Mesendoderm (in vitro differentiated cells): Measurements from ENCODE around the gene AANAT. TPM values are rescaled to one million over a fixed set of nuclear protein-coding genes. Genes with fewer than 3 reads are reported as not detected.

ENCODE experiments used
- DNase-seq: peaks from one replicate; pipeline ENCODE4 v3.0.0; 2013
- H2AK5ac ChIP-seq: 2 replicates; pipeline ENCODE4 v1.6.1; 2013; ENCODE audit warnings: low read length, inconsistent platforms
- H2BK120ac ChIP-seq: 2 replicates; pipeline ENCODE4 v1.6.1; 2013; ENCODE audit warnings: low read depth, mild to moderate bottlenecking, low read length, moderate library complexity, mixed read lengths
- H2BK15ac ChIP-seq: replicated peaks from 2 replicates; pipeline ENCODE4 v1.6.1; 2013; ENCODE audit warnings: low read depth, mild to moderate bottlenecking, moderate library complexity
- H2BK5ac ChIP-seq: 2 replicates; pipeline ENCODE4 v1.6.1; 2013; ENCODE audit warnings: low read length, inconsistent platforms
- H3K18ac ChIP-seq: 2 replicates; pipeline ENCODE4 v1.6.1; 2013; ENCODE audit warnings: mild to moderate bottlenecking, low read length, mixed read lengths
- H3K23ac ChIP-seq: one replicate; pipeline ENCODE4 v1.6.1; 2013; ENCODE audit warnings: low read length
- H3K27ac ChIP-seq: 2 replicates; pipeline ENCODE4 v1.5.1; 2013; ENCODE audit warnings: low read depth, mild to moderate bottlenecking, inconsistent platforms, low read length, moderate library complexity
- H3K27me3 ChIP-seq: 2 replicates; pipeline ENCODE4 v1.6.1; 2013; ENCODE audit warnings: low read length, control low read depth, mild to moderate bottlenecking, inconsistent platforms; ENCODE audit not compliant: insufficient read depth, poor library complexity
- H3K36me3 ChIP-seq: 2 replicates; pipeline ENCODE4 v1.6.1; 2013; ENCODE audit warnings: low read length, inconsistent platforms; ENCODE audit not compliant: control insufficient read depth, insufficient read depth
- H3K4ac ChIP-seq: one replicate; pipeline ENCODE4 v1.6.1; 2013; ENCODE audit warnings: low read depth, mild to moderate bottlenecking, low read length, moderate library complexity
- H3K4me1 ChIP-seq: 2 replicates; pipeline ENCODE4 v1.6.1; 2013; ENCODE audit warnings: low read depth, low read length, inconsistent platforms; ENCODE audit not compliant: control insufficient read depth
- H3K4me2 ChIP-seq: 2 replicates; pipeline ENCODE4 v1.6.1; 2013; ENCODE audit warnings: low read length
- H3K4me3 ChIP-seq: 2 replicates; pipeline ENCODE4 v1.5.1; 2013; ENCODE audit warnings: mild to moderate bottlenecking, low read length
- H3K56ac ChIP-seq: one replicate; pipeline ENCODE4 v1.6.1; 2013; ENCODE audit warnings: low read length
- H3K79me1 ChIP-seq: 2 replicates; pipeline ENCODE4 v1.6.1; 2013; ENCODE audit warnings: low read length, inconsistent platforms
- H3K79me2 ChIP-seq: 2 replicates; pipeline ENCODE4 v1.6.1; 2013; ENCODE audit warnings: mild to moderate bottlenecking, low read length; ENCODE audit not compliant: control insufficient read depth, insufficient read depth
- H3K9ac ChIP-seq: 2 replicates; pipeline ENCODE4 v1.6.1; 2013; ENCODE audit warnings: low read length, inconsistent platforms
- H4K5ac ChIP-seq: one replicate; pipeline ENCODE4 v1.6.1; 2013; ENCODE audit warnings: low read length
- H4K8ac ChIP-seq: one replicate; pipeline ENCODE4 v1.6.1; 2013; ENCODE audit warnings: low read depth, mild to moderate bottlenecking, control low read depth, low read length, moderate library complexity
- WGBS: extraction: QIAGEN DNeasy Blood & Tissue Kit; methylation state at CpG from one replicate; pipeline ENCODE4 v1.1.7; 2013; ENCODE audit warnings: low lambda C conversion rate, missing lambda C conversion rate; ENCODE audit not compliant: insufficient coverage; ENCODE audit errors: extremely low coverage; 5-methylcytosine and 5-hydroxymethylcytosine counted together
- polyA plus RNA-seq, 2 experiments: library from polyadenylated mRNA; stranded (reverse); fragments of 200-250 nt; gene quantifications; one replicate each; pipeline ENCODE4 v1.2.3, GENCODE V29; 2013

AANAT gene
- 0.15 TPM for polyA plus RNA-seq (2013, experiment 1 of 2)
- polyA plus RNA-seq (2013, experiment 2 of 2) = 0.14 TPM

GRCh38 chr17:76467366-76467765 is at the start of gene AANAT:
TSS of gene AANAT (plus strand) at chr17:76467603. CDS start at chr17:76468747, 1,144 bp downstream.
- H3K56ac ChIP-seq = no peak within 1 kb of the TSS
- H2BK15ac ChIP-seq = no peak within 1 kb of the TSS
- H3K18ac ChIP-seq = no peak within 1 kb of the TSS
- DNase-seq = peak; percentile 24
- no peak within 1 kb of the TSS for H3K4me3 ChIP-seq
- no peaks in the 10 kb centered on the region for H3K79me1 ChIP-seq
- no peak within 1 kb of the TSS for H3K4me2 ChIP-seq
- H2BK5ac ChIP-seq = no peak within 1 kb of the TSS
- H3K36me3 ChIP-seq = no peaks in the 10 kb centered on the region
- no peaks in the 10 kb centered on the region for H3K27me3 ChIP-seq
- WGBS = no CpG with 5 or more reads among the region's 11 CpGs
- H4K5ac ChIP-seq = no peak within 1 kb of the TSS
- no peak within 1 kb of the TSS for H2AK5ac ChIP-seq
- H3K27ac ChIP-seq = no peak within 1 kb of the TSS
- H3K9ac ChIP-seq = no peak within 1 kb of the TSS
- H2BK120ac ChIP-seq = no peak within 1 kb of the TSS
- peak within 1 kb of the TSS; percentile 6 for H3K23ac ChIP-seq
- no peak within 1 kb of the TSS for H3K4ac ChIP-seq
- H3K4me1 ChIP-seq = no peaks in the 10 kb centered on the region
- no peaks in the 10 kb centered on the region for H3K79me2 ChIP-seq
- no peak within 1 kb of the TSS for H4K8ac ChIP-seq

DNA sequence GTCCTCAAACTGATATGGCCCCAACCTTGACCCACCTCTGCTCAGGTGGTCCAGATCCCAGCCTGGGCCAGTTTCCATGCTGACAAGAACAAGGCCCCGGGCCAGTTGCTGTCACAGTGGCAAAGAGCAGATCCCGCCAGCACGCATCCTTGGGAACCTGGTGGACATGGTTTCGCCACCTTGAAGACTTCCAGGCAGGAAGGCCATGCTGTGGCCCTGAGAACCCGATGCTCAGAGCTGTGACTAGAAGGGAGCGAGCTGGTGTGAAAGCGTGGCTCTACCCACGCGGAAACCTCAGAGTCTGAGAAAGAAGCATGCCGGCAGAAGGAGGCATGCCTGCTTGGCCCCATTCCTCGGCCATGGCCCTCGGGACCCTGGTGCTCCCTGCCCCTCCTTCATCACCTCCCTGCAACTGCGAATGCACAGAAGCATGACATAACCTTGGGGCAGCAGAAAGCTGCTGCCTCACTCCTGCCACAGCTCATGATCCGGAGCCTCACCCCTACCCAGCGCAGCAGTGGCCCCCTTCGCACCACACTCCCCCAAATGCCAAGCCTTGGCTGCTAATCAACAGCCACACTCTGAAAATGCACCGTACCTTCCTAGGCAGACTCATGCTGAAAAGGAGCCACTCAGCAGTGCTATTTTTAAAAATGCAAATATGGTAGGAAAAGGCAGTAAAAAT is 47.7 kb upstream of the AANAT start:
- no peak overlapping the region for H2BK5ac ChIP-seq
- H3K4me1 ChIP-seq = peaks cover 5% of the 10 kb centered on the region
- WGBS = no CpG with 5 or more reads among the region's 17 CpGs
- H4K8ac ChIP-seq = no peak overlapping the region
- no peak overlapping the region for H3K4me3 ChIP-seq
- no peak overlapping the region for H2AK5ac ChIP-seq
- H3K36me3 ChIP-seq = peaks cover 2% of the 10 kb centered on the region
- H3K79me2 ChIP-seq = peaks cover 56% of the 10 kb centered on the region
- no peaks in the 10 kb centered on the region for H3K27me3 ChIP-seq
- no peak for DNase-seq
- H3K79me1 ChIP-seq = peaks cover 40% of the 10 kb centered on the region
- no peak overlapping the region for H2BK15ac ChIP-seq
- no peak overlapping the region for H3K23ac ChIP-seq
- H3K4me2 ChIP-seq = no peak overlapping the region
- H3K18ac ChIP-seq = no peak overlapping the region
- H3K56ac ChIP-seq = no peak overlapping the region
- H3K4ac ChIP-seq = no peak overlapping the region
- H4K5ac ChIP-seq = no peak overlapping the region
- H3K27ac ChIP-seq = no peak overlapping the region
- no peak overlapping the region for H2BK120ac ChIP-seq
- H3K9ac ChIP-seq = no peak overlapping the region

GRCh38 chr17:76420356-76421043 is 46.9 kb upstream of the AANAT start:
- H3K18ac ChIP-seq = no peak overlapping the region
- WGBS = no CpG with 5 or more reads among the region's 10 CpGs
- H4K5ac ChIP-seq = no peak overlapping the region
- H2BK5ac ChIP-seq = no peak overlapping the region
- H3K79me1 ChIP-seq = peaks cover 35% of the 10 kb centered on the region
- no peak overlapping the region for H2BK120ac ChIP-seq
- no peak overlapping the region for H3K9ac ChIP-seq
- H3K56ac ChIP-seq = peak overlapping the region; percentile 3
- peaks cover 2% of the 10 kb centered on the region for H3K36me3 ChIP-seq
- H3K4me3 ChIP-seq = no peak overlapping the region
- H2AK5ac ChIP-seq = no peak overlapping the region
- H4K8ac ChIP-seq = no peak overlapping the region
- no peak overlapping the region for H3K27ac ChIP-seq
- peaks cover 3% of the 10 kb centered on the region for H3K4me1 ChIP-seq
- H3K23ac ChIP-seq = no peak overlapping the region
- H3K27me3 ChIP-seq = no peaks in the 10 kb centered on the region
- no peak overlapping the region for H2BK15ac ChIP-seq
- H3K79me2 ChIP-seq = peaks cover 52% of the 10 kb centered on the region
- no peak for DNase-seq
- no peak overlapping the region for H3K4ac ChIP-seq
- no peak overlapping the region for H3K4me2 ChIP-seq

DNA sequence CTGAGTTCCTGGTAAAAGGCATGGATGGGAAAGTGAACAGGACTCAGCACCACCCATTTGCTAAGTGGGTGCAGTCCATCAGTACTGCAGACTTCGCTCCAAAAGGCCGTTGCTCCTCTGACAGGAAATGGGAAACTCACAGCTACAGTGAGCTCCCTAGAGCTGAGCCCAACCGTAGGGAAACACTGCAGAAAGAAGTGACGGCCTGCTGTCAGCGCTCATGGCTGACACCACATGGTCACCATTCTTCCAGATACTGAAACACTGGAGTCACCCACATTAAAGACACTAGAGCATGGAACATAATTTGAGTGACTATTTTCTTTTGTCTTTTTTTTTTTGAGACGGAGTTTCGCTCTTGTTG is 46.4 kb upstream of the AANAT start:
- no peak overlapping the region for H3K23ac ChIP-seq
- no peak overlapping the region for H2BK15ac ChIP-seq
- no peak overlapping the region for H3K4me3 ChIP-seq
- H2AK5ac ChIP-seq = no peak overlapping the region
- H3K56ac ChIP-seq = peak overlapping the region; percentile 3
- H3K9ac ChIP-seq = no peak overlapping the region
- peaks cover 52% of the 10 kb centered on the region for H3K79me2 ChIP-seq
- no peak overlapping the region for H3K4ac ChIP-seq
- no peak overlapping the region for H3K4me2 ChIP-seq
- no CpG with 5 or more reads among the region's 7 CpGs for WGBS
- H3K4me1 ChIP-seq = peaks cover 3% of the 10 kb centered on the region
- no peak overlapping the region for H3K27ac ChIP-seq
- no peaks in the 10 kb centered on the region for H3K27me3 ChIP-seq
- H3K79me1 ChIP-seq = peaks cover 35% of the 10 kb centered on the region
- H4K8ac ChIP-seq = no peak overlapping the region
- no peak overlapping the region for H3K18ac ChIP-seq
- DNase-seq = peak; percentile 63
- peaks cover 2% of the 10 kb centered on the region for H3K36me3 ChIP-seq
- H4K5ac ChIP-seq = no peak overlapping the region
- no peak overlapping the region for H2BK5ac ChIP-seq
- H2BK120ac ChIP-seq = no peak overlapping the region

DNA sequence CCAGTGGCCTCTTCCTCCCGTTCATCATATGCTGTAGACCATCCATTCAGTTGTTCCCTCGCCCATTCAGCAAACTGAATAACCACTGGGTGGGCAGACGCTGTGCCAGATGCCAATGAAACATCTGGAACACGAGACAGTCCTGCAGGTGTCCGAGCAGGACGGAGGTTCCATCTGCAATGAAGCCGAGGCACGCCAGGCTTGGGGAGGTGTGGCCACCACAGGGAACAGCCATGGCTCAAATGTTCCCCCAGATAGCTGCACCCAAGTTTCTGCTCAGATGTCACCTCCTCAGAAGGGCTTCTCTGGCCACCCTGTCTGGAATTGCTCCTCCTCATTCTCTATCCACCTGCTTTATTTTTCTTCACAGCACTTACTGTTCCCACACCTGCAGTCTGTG is 45.0 kb upstream of the AANAT start:
- no peak overlapping the region for H2BK120ac ChIP-seq
- no peak for DNase-seq
- H3K56ac ChIP-seq = no peak overlapping the region
- no CpG with 5 or more reads among the region's 8 CpGs for WGBS
- H3K4me2 ChIP-seq = no peak overlapping the region
- no peak overlapping the region for H3K18ac ChIP-seq
- H2BK5ac ChIP-seq = no peak overlapping the region
- no peak overlapping the region for H2AK5ac ChIP-seq
- H3K27me3 ChIP-seq = no peaks in the 10 kb centered on the region
- peaks cover 33% of the 10 kb centered on the region for H3K79me1 ChIP-seq
- H4K8ac ChIP-seq = no peak overlapping the region
- H3K27ac ChIP-seq = no peak overlapping the region
- no peak overlapping the region for H3K23ac ChIP-seq
- H3K79me2 ChIP-seq = peaks cover 48% of the 10 kb centered on the region
- H3K9ac ChIP-seq = no peak overlapping the region
- H3K4me1 ChIP-seq = peaks cover 3% of the 10 kb centered on the region
- H2BK15ac ChIP-seq = no peak overlapping the region
- H3K4me3 ChIP-seq = no peak overlapping the region
- no peak overlapping the region for H3K4ac ChIP-seq
- no peak overlapping the region for H4K5ac ChIP-seq
- peaks cover 2% of the 10 kb centered on the region for H3K36me3 ChIP-seq
